WTC11 (cell line): ENCODE data around the gene SART1. TPM values are rescaled to one million over a fixed set of nuclear protein-coding genes. Genes with fewer than 3 reads are reported as not detected.

ENCODE experiments used
- ATAC-seq: fragments of 200-7000 bp; cut with Tn5 transposase; 2 replicates; pipeline ENCODE4 v1.10.0; 2021; ENCODE audit warnings: mild to moderate bottlenecking, moderate library complexity
- CTCF ChIA-PET: fragments of 300-600 bp; sonication (Branson Sonifier 250); formaldehyde crosslinking; loops from one replicate; lab custom pipeline; 2021; ENCODE audit warnings: antibody characterized with exemption; lab: Charles Lee
- POLR2A ChIA-PET: fragments of 350-600 bp; sonication (Branson Sonifier 250); formaldehyde crosslinking; loops from one replicate; lab custom pipeline; 2021; ENCODE audit warnings: antibody characterized with exemption; lab: Charles Lee
- DNase-seq: peaks from one replicate; pipeline ENCODE4 v3.0.0; 2021; ENCODE audit warnings: low spot score
- H3K27ac Mint-ChIP-seq: 2 replicates; pipeline ENCODE4 v1.8.0; 2021; ENCODE audit warnings: mixed read lengths
- H3K27me3 Mint-ChIP-seq: 2 replicates; pipeline ENCODE4 v1.8.0; 2021; ENCODE audit warnings: low read depth, mild to moderate bottlenecking, moderate library complexity, mixed read lengths
- H3K36me3 Mint-ChIP-seq: 2 replicates; pipeline ENCODE4 v1.8.0; 2021; ENCODE audit warnings: mixed read lengths
- H3K4me1 Mint-ChIP-seq: 2 replicates; pipeline ENCODE4 v1.8.0; 2022; ENCODE audit warnings: mixed read lengths
- H3K4me3 Mint-ChIP-seq: 2 replicates; pipeline ENCODE4 v1.8.0; 2021; ENCODE audit warnings: mild to moderate bottlenecking, moderate library complexity, mixed read lengths
- H3K9me3 Mint-ChIP-seq: 2 replicates; pipeline ENCODE4 v1.8.0; 2021; ENCODE audit warnings: mixed read lengths
- AFF4 ChIP-seq: sonication (generic); formaldehyde crosslinking; IDR thresholded peaks from 2 replicates; pipeline ENCODE4 v1.8.1; 2023; ENCODE audit warnings: mild to moderate bottlenecking, missing genetic modification reagents, borderline replicate concordance
- ATF1 ChIP-seq: sonication (generic); formaldehyde crosslinking; IDR thresholded peaks from 2 replicates; pipeline ENCODE4 v1.8.1; 2023; ENCODE audit warnings: mild to moderate bottlenecking, moderate library complexity, missing genetic modification reagents
- NR1H2 ChIP-seq: sonication (generic); formaldehyde crosslinking; IDR thresholded peaks from 2 replicates; pipeline ENCODE4 v1.9.0; 2021; ENCODE audit warnings: mild to moderate bottlenecking, moderate library complexity, missing genetic modification reagents
- PRDM15 ChIP-seq: sonication (generic); formaldehyde crosslinking; IDR thresholded peaks from 2 replicates; pipeline ENCODE4 v1.8.0; 2022; ENCODE audit warnings: missing genetic modification reagents
- PRRX2 ChIP-seq: fragments of 250-450 bp; sonication (Bioruptor Pico); IDR thresholded peaks from 2 replicates; pipeline ENCODE4 v1.8.0; 2021; ENCODE audit warnings: mild to moderate bottlenecking
- SOX15 ChIP-seq: fragments of 250-450 bp; sonication (Bioruptor Pico); IDR thresholded peaks from 2 replicates; pipeline ENCODE4 v1.9.0; 2021; ENCODE audit warnings: mild to moderate bottlenecking
- STAT6 ChIP-seq: sonication (generic); formaldehyde crosslinking; conservative IDR thresholded peaks from 2 replicates; pipeline ENCODE4 v1.8.1; 2023; ENCODE audit warnings: mild to moderate bottlenecking, low read depth, missing genetic modification reagents, moderate library complexity
- USF2 ChIP-seq: sonication (generic); formaldehyde crosslinking; IDR thresholded peaks from 2 replicates; pipeline ENCODE4 v1.8.1; 2023; ENCODE audit warnings: mild to moderate bottlenecking, missing genetic modification reagents, moderate library complexity
- ZBTB43 ChIP-seq: sonication (generic); formaldehyde crosslinking; IDR thresholded peaks from 2 replicates; pipeline ENCODE4 v1.8.1; 2023; ENCODE audit warnings: mild to moderate bottlenecking, missing genetic modification reagents
- ZNF121 ChIP-seq: sonication (generic); formaldehyde crosslinking; IDR thresholded peaks from 2 replicates; pipeline ENCODE4 v1.8.0; 2023; ENCODE audit warnings: missing genetic modification reagents
- ZNF396 ChIP-seq: fragments of 250-450 bp; sonication (Bioruptor Pico); IDR thresholded peaks from 2 replicates; pipeline ENCODE4 v1.8.0; 2021; ENCODE audit warnings: mild to moderate bottlenecking, moderate library complexity, borderline replicate concordance
- total RNA-seq: library from RNA; stranded (reverse); gene quantifications from 3 replicates; pipeline ENCODE4 v1.2.3, GENCODE V29; 2021
- TF ChIP-seq, protein P1 (sequence below): sonication (generic); formaldehyde crosslinking; IDR thresholded peaks from 2 replicates; pipeline ENCODE4 v1.8.1; 2022; ENCODE audit warnings: mild to moderate bottlenecking, missing genetic modification reagents, moderate library complexity, borderline replicate concordance

SART1 gene
- total RNA-seq, 1 experiment from 2014 or later: 57.0 TPM

DNA sequence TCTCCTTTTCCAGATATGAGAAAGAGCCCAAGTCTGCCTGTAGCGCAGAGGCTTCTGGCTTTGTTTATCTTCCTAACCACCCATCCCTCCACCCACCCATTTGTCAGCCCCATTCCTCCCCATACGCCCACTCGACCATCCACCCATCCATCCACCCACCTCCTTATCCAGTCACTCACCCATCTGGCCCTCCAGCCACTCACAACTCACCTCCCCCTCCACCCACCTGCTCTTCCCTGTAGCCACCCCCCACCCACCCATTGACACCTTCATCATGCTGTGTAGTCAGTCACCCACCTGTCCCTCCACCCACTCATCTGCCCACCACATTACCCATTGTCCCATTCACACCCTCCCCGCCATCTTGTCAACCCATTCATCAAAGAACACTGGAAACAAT, 55.8 kb downstream of the SART1 start (continued):
- no peak for TF ChIP-seq PRDM15 (CRISPR knock-in tag)
- TF ChIP-seq, all 79 proteins: peak for 0

DNA sequence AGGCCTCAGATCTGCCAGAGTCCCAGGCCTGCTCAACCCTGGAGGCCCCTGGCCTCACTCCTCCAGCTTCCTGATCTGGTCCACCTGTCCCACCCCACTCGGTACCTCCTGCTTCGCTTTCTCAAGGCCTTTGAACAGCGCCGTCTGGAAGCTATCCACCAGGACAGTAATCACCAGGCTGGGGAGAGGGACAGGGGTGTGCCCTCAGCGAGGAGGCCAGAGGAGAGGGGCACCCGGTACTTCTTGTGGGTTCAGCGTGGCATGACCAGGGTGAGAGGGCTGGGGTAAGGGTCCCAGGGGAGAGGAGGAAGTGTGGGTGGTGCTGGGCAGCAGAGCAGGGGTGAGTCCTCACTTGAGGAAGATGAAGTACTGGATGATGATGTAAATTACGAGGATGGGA, 58.7 kb downstream of the SART1 start:
- peaks cover 29% of the 10 kb centered on the region for H3K27me3 Mint-ChIP-seq
- DNase-seq: no peak
- TF ChIP-seq ZNF121 (CRISPR knock-in tag) (no peak), STAT6 (CRISPR knock-in tag) (no peak), PRRX2 (CRISPR knock-in tag) (no peak), ZBTB43 (CRISPR knock-in tag) (no peak), ZNF396 (CRISPR knock-in tag) (no peak), NR1H2 (CRISPR knock-in tag) (no peak), ATF1 (CRISPR knock-in tag) (no peak), USF2 (CRISPR knock-in tag) (no peak)
- ATAC-seq: no peak
- ChIA-PET CTCF (interaction anchor here (0.6 to 1.1 kb wide), 2 partner anchors 31 to 39 kb away, joined by 3 to 4 read pairs; no protein-coding TSS in a partner anchor), POLR2A (no interaction called here)
- H3K4me1 Mint-ChIP-seq: no peaks in the 10 kb centered on the region
- no peak overlapping the region for H3K27ac Mint-ChIP-seq
- no peaks in the 10 kb centered on the region for H3K9me3 Mint-ChIP-seq
- H3K36me3 Mint-ChIP-seq: no peaks in the 10 kb centered on the region
- H3K4me3 Mint-ChIP-seq: no peak overlapping the region

GRCh38 chr11:66020618-66021357, 59.3 kb downstream of the SART1 start:
- Mint-ChIP-seq H3K9me3 (no peaks in the 10 kb centered on the region), H3K27me3 (peaks cover 29% of the 10 kb centered on the region), H3K36me3 (no peaks in the 10 kb centered on the region), H3K4me1 (no peaks in the 10 kb centered on the region), H3K27ac (no peak overlapping the region), H3K4me3 (no peak overlapping the region)
- ATAC-seq (no peak), DNase-seq (no peak)
- POLR2A ChIA-PET: no interaction called here
- CTCF ChIA-PET: no interaction called here
- no peak for TF ChIP-seq SOX15 (CRISPR knock-in tag)
- TF ChIP-seq PRDM15 (CRISPR knock-in tag): no peak
- TF ChIP-seq AFF4: no peak
- TF ChIP-seq, protein P1, sequence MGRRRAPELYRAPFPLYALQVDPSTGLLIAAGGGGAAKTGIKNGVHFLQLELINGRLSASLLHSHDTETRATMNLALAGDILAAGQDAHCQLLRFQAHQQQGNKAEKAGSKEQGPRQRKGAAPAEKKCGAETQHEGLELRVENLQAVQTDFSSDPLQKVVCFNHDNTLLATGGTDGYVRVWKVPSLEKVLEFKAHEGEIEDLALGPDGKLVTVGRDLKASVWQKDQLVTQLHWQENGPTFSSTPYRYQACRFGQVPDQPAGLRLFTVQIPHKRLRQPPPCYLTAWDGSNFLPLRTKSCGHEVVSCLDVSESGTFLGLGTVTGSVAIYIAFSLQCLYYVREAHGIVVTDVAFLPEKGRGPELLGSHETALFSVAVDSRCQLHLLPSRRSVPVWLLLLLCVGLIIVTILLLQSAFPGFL (CRISPR knock-in tag): no peak
